GM18508 (cell line): ENCODE data around the gene GPR12.

Source experiments
- ATAC-seq: cut with Tn5 transposase; IDR thresholded peaks from one replicate; pipeline ENCODE4 v1.9.1; 2021; ENCODE audit warnings: moderate number of reproducible peaks; ENCODE audit not compliant: insufficient read depth, unreplicated experiment

GPR12 gene

DNA sequence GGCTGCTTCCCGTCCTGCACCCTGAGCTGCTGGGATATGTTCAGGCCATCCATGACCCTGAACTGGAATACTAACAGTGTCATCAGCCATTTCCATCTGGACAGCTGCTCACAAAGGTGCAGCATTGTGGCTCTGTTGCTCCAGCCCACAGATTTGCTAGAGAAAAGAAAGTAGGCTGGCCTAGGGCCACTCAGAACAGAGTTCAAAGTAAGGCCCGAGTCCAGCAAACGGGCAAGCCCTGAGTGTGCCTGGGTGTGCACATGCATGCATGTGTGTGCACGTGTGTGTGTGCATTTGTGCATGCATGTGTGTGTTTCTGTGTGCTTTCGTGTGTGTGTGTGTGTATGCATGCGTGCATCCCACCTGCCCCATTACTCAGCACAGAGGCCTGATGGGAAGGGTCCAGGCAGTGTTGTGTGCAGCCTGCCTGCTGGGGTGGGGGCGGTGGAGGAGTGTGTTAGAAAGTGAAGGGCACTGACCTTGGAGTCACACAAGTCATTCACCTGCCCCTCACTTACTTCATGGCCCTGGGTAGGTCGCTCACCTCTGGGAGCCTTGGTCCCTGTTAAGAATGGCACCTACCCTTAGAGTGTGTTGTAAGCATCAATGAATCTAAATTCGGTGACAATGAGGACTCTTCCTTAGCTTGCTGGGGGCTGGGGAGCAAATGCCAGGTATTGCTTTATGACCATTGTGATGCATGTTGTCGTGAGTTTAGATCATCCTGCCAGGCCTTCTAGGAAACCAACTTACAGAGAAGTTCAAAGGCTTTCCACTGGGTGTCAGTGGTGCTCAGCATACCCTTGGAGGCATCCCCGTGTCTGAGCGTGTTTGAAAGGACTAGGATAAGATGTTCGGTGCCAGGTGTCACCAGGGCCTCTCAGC lies 53.2 kb downstream of the GPR12 start:
- no peak for ATAC-seq

GRCh38 chr13:26706381-26706780 lies 54.2 kb downstream of the GPR12 start:
- no peak for ATAC-seq

- no peak for ATAC-seq
These were observed 55.0 kb downstream of the GPR12 start for GRCh38 chr13:26705536-26705935.
